Ishikawa (cell line): ENCODE results near the gene GPR146.

Experiments used
- CREB1 ChIP-seq: IDR thresholded peaks from 2 replicates; pipeline ENCODE4 v1.6.1; 2012; ENCODE audit warnings: low read depth
- EP300 ChIP-seq: IDR thresholded peaks from 2 replicates; pipeline ENCODE4 v1.6.1; 2012; ENCODE audit warnings: borderline replicate concordance
- FOXM1 ChIP-seq: IDR thresholded peaks from 2 replicates; pipeline ENCODE4 v1.6.1; 2012; ENCODE audit warnings: low read depth, borderline replicate concordance
- RAD21 ChIP-seq: IDR thresholded peaks from 2 replicates; pipeline ENCODE4 v1.6.1; 2012; ENCODE audit warnings: low read depth
- TAF1 ChIP-seq: IDR thresholded peaks from 2 replicates; pipeline ENCODE4 v1.6.1; 2012; ENCODE audit warnings: low read depth, mild to moderate bottlenecking
- TEAD4 ChIP-seq: IDR thresholded peaks from 2 replicates; pipeline ENCODE4 v1.6.1; 2012
- YY1 ChIP-seq: IDR thresholded peaks from 2 replicates; pipeline ENCODE4 v1.6.1; 2012; ENCODE audit warnings: low read depth
- TF ChIP-seq, protein P1 (sequence below): IDR thresholded peaks from 2 replicates; pipeline ENCODE4 v1.6.1; 2012; ENCODE audit warnings: low read depth, mild to moderate bottlenecking
- TF ChIP-seq, protein P2 (sequence below): IDR thresholded peaks from 2 replicates; pipeline ENCODE4 v1.6.1; 2012

DNA sequence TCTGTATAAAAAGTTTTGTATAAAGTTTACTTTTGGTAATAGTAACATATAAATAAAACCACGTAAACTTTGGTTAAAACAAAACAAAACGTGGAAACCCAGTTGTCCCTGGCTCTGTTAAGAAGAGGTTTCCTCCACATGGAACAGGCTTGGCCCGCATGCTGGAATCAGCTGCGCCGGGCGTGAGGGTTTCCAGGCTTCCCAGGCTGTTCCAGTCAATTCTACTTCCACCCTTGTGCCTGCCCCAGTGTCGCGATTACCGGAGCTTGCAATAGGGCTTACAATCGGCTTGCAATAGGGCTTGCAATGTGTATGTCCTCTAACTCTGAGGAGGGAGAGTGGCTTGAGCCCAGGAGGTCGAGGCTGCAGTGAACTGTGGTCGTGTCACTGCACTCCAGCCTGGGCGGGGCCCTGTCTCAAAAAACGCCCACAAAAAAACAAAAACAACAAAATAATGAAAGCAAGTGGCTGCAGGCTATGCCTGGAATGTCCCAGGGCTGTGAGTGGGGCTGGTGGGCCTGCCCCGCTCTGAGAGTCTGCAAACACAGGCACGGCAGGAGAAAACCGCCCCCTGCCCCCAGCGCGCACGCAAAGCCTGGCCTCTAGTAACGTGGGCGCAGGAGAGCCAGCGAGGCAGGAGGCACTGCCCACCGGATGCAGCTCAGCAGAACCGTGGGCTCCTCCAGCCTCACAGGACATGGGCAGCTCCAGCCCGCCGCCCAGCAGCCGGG, 45.0 kb upstream of the GPR146 start:
- TF ChIP-seq TEAD4 (no peak), EP300 (no peak), RAD21 (no peak), TAF1 (no peak), FOXM1 (no peak), YY1 (no peak), CREB1 (no peak)
- TF ChIP-seq, protein P1, sequence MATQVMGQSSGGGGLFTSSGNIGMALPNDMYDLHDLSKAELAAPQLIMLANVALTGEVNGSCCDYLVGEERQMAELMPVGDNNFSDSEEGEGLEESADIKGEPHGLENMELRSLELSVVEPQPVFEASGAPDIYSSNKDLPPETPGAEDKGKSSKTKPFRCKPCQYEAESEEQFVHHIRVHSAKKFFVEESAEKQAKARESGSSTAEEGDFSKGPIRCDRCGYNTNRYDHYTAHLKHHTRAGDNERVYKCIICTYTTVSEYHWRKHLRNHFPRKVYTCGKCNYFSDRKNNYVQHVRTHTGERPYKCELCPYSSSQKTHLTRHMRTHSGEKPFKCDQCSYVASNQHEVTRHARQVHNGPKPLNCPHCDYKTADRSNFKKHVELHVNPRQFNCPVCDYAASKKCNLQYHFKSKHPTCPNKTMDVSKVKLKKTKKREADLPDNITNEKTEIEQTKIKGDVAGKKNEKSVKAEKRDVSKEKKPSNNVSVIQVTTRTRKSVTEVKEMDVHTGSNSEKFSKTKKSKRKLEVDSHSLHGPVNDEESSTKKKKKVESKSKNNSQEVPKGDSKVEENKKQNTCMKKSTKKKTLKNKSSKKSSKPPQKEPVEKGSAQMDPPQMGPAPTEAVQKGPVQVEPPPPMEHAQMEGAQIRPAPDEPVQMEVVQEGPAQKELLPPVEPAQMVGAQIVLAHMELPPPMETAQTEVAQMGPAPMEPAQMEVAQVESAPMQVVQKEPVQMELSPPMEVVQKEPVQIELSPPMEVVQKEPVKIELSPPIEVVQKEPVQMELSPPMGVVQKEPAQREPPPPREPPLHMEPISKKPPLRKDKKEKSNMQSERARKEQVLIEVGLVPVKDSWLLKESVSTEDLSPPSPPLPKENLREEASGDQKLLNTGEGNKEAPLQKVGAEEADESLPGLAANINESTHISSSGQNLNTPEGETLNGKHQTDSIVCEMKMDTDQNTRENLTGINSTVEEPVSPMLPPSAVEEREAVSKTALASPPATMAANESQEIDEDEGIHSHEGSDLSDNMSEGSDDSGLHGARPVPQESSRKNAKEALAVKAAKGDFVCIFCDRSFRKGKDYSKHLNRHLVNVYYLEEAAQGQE: no peak
- TF ChIP-seq, protein P2, sequence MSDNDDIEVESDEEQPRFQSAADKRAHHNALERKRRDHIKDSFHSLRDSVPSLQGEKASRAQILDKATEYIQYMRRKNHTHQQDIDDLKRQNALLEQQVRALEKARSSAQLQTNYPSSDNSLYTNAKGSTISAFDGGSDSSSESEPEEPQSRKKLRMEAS: no peak
